GM12878 (cell line): ENCODE data around the gene MEAF6. TPM values are rescaled to one million over a fixed set of nuclear protein-coding genes. Genes with fewer than 3 reads are reported as not detected.

ENCODE experiments used
- CBX5 ChIP-seq: sonication (generic); IDR thresholded peaks from 2 replicates; pipeline ENCODE4 v1.6.1; 2016; ENCODE audit warnings: low read depth, moderate library complexity, mild to moderate bottlenecking, inconsistent platforms
- CHD1 ChIP-seq: IDR thresholded peaks from 2 replicates; pipeline ENCODE4 v1.6.1; 2012; ENCODE audit warnings: low read depth, low read length, improper control_type of control experiment
- EGR1 ChIP-seq, 2 experiments: IDR thresholded peaks; 1 replicate in 1 of 2; 2 replicates in 1 of 2; pipeline ENCODE4 v1.6.1; 2011 to 2012; ENCODE audit warnings: low read depth in 2 of 2, low read length in 2 of 2, borderline replicate concordance in 1 of 2, mild to moderate bottlenecking in 1 of 2, moderate library complexity in 1 of 2
- FOXK2 ChIP-seq: fragments of 450-650 bp; IDR thresholded peaks from 2 replicates; pipeline ENCODE4 v1.6.1; 2017; ENCODE audit warnings: mild to moderate bottlenecking, moderate library complexity
- HDAC6 ChIP-seq: fragments of 200-600 bp; sonication (generic); IDR thresholded peaks from one replicate; pipeline ENCODE4 v1.8.0; 2017; ENCODE audit warnings: antibody characterized with exemption; ENCODE audit not compliant: unreplicated experiment
- JUND ChIP-seq: IDR thresholded peaks from 2 replicates; pipeline ENCODE4 v1.6.1; 2012; ENCODE audit warnings: low read depth, mild to moderate bottlenecking, low read length, improper control_type of control experiment, moderate library complexity
- KAT2A ChIP-seq: conservative IDR thresholded peaks from 2 replicates; pipeline ENCODE4 v1.6.1; 2011; ENCODE audit warnings: low read depth, low read length; ENCODE audit not compliant: control insufficient read depth
- NR2C1 ChIP-seq: fragments of 450-650 bp; IDR thresholded peaks from 2 replicates; pipeline ENCODE4 v1.6.1; 2017; ENCODE audit warnings: antibody characterized with exemption, mild to moderate bottlenecking, moderate library complexity
- PML ChIP-seq: IDR thresholded peaks from 2 replicates; pipeline ENCODE4 v1.6.1; 2012; ENCODE audit warnings: low read length, inconsistent platforms
- RBBP5 ChIP-seq: fragments of 200-600 bp; sonication (generic); conservative IDR thresholded peaks from 2 replicates; pipeline ENCODE4 v1.6.1; 2016
- TCF3 ChIP-seq: IDR thresholded peaks from 2 replicates; pipeline ENCODE4 v1.6.1; 2012; ENCODE audit warnings: low read depth, mild to moderate bottlenecking, low read length, borderline replicate concordance; ENCODE audit not compliant: insufficient read depth
- WRNIP1 ChIP-seq: IDR thresholded peaks from 2 replicates; pipeline ENCODE4 v1.6.1; 2011; ENCODE audit warnings: low read depth, low read length, improper control_type of control experiment, borderline replicate concordance
- ZNF207 ChIP-seq: fragments of 450-650 bp; IDR thresholded peaks from 2 replicates; pipeline ENCODE4 v1.6.1; 2014; ENCODE audit warnings: antibody characterized with exemption, mild to moderate bottlenecking, borderline replicate concordance
- polyA plus RNA-seq, 11 experiments: library from polyadenylated mRNA; depleted of rRNA in 4 of 11; unstranded in 6 of 11; stranded (reverse) in 5 of 11; fragments of >200 nt; fragmentation: Nextera tagmentation in 4 of 11; fragmentation: Illumina TruSeq in 1 of 11; extraction: Ambion mirVana in 4 of 11; extraction: Trizol in 1 of 11; gene quantifications; 1 replicate in 1 of 11; 2 replicates in 10 of 11; pipeline versions ENCODE4 v1.2.1 to v1.2.3, GENCODE V29; 2011 to 2016; ENCODE audit warnings: inconsistent platforms in 2 of 11, missing spikeins in 2 of 11, low read depth in 1 of 11
- total RNA-seq, 4 experiments: library from RNA; depleted of rRNA in 3 of 4; stranded (reverse); fragments of >200 nt in 3 of 4; fragmentation: Illumina TruSeq in 1 of 4; extraction: Trizol in 1 of 4; gene quantifications; 2 replicates each; pipeline versions ENCODE4 v1.2.1 to v1.2.3, GENCODE V29; 2013 to 2021
- TF ChIP-seq, protein P1 (sequence below): IDR thresholded peaks from 2 replicates; pipeline ENCODE4 v1.6.1; 2012; ENCODE audit warnings: improper control_type of control experiment, low read depth, low read length; ENCODE audit not compliant: insufficient replicate concordance
- TF ChIP-seq, protein P2 (sequence below): IDR thresholded peaks from 2 replicates; pipeline ENCODE4 v1.6.1; 2012; ENCODE audit warnings: low read depth, low read length, improper control_type of control experiment
- TF ChIP-seq, protein P3 (sequence below): fragments of 450-650 bp; IDR thresholded peaks from 2 replicates; pipeline ENCODE4 v1.6.1; 2017; ENCODE audit warnings: low read depth, mild to moderate bottlenecking, moderate library complexity
- TF ChIP-seq, protein P4 (sequence below): fragments of 450-650 bp; IDR thresholded peaks from 2 replicates; pipeline ENCODE4 v1.6.1; 2017; ENCODE audit warnings: mild to moderate bottlenecking
- TF ChIP-seq, protein P5 (sequence below): fragments of 450-650 bp; IDR thresholded peaks from 2 replicates; pipeline ENCODE4 v1.6.1; 2014; ENCODE audit warnings: mild to moderate bottlenecking

MEAF6 gene
- total and polyA plus RNA-seq, 10 of the 15 experiments (the other 5 are each of a cell fraction or from before 2014, with no cell fraction given), result 30.8 to 75.0 (median 58.1) TPM

DNA sequence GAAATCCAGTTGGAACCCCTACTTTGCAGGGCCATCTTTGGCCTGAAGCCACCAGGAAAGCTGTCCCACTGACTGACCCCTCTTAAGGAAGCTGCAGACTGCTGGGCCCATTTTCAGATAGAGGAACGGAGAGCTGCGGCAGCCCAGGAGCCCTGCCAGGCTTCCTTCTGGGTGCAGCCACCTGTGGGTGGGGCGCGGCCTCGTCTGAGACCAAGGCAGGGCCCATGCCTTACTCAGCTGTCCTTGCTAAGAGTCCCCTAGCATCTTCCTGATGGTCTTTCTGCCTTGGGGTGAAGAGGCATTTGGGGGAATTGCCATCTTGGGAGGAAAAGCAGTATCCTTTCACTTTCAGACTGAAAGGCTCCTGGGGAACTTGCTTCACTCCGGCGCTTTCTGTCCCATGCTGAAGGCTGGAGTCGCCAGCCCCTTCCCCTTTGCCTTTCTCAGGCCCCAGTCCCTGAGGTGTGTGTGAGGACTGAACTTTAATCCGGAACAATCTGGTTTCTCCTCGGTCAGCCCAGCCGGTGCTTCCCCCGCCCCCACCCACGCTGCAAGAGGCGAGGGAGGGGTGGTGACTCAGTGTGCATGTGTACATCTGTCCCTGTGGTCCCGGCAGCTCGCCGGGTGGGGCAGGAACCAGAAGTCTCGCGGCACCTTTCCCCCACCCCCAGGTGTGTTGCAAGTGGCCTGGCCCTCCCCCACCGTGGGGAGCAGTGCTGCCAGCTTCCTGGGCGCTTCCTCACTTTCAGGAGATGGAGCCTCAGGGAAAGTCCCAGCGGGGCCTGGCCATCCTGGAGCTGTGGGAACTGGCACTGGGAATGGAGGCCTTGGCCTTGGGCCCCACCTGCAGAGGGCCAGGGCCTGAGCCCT lies 35.1 kb downstream of the MEAF6 start (continued):
- TF ChIP-seq, protein P1, sequence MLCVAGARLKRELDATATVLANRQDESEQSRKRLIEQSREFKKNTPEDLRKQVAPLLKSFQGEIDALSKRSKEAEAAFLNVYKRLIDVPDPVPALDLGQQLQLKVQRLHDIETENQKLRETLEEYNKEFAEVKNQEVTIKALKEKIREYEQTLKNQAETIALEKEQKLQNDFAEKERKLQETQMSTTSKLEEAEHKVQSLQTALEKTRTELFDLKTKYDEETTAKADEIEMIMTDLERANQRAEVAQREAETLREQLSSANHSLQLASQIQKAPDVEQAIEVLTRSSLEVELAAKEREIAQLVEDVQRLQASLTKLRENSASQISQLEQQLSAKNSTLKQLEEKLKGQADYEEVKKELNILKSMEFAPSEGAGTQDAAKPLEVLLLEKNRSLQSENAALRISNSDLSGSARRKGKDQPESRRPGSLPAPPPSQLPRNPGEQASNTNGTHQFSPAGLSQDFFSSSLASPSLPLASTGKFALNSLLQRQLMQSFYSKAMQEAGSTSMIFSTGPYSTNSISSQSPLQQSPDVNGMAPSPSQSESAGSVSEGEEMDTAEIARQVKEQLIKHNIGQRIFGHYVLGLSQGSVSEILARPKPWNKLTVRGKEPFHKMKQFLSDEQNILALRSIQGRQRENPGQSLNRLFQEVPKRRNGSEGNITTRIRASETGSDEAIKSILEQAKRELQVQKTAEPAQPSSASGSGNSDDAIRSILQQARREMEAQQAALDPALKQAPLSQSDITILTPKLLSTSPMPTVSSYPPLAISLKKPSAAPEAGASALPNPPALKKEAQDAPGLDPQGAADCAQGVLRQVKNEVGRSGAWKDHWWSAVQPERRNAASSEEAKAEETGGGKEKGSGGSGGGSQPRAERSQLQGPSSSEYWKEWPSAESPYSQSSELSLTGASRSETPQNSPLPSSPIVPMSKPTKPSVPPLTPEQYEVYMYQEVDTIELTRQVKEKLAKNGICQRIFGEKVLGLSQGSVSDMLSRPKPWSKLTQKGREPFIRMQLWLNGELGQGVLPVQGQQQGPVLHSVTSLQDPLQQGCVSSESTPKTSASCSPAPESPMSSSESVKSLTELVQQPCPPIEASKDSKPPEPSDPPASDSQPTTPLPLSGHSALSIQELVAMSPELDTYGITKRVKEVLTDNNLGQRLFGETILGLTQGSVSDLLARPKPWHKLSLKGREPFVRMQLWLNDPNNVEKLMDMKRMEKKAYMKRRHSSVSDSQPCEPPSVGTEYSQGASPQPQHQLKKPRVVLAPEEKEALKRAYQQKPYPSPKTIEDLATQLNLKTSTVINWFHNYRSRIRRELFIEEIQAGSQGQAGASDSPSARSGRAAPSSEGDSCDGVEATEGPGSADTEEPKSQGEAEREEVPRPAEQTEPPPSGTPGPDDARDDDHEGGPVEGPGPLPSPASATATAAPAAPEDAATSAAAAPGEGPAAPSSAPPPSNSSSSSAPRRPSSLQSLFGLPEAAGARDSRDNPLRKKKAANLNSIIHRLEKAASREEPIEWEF, result no peak
- TF ChIP-seq, protein P2, sequence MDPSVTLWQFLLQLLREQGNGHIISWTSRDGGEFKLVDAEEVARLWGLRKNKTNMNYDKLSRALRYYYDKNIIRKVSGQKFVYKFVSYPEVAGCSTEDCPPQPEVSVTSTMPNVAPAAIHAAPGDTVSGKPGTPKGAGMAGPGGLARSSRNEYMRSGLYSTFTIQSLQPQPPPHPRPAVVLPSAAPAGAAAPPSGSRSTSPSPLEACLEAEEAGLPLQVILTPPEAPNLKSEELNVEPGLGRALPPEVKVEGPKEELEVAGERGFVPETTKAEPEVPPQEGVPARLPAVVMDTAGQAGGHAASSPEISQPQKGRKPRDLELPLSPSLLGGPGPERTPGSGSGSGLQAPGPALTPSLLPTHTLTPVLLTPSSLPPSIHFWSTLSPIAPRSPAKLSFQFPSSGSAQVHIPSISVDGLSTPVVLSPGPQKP, result 0 out of 2 replicates have a peak, but pooled peaks have one; percentile 35
- TF ChIP-seq ZNF207 (no peak; the same call in 1 of the 2 replicates), RBBP5 (no peak), JUND (peak; percentile 46; the same call in 1 of the 2 replicates), PML (no peak), TCF3 (peak; percentile 90), FOXK2 (peak; percentile 86), CBX5 (no peak), HDAC6 (no peak), KAT2A (no peak), CHD1 (peak; percentile 88; the same call in 1 of the 2 replicates), WRNIP1 (peak; percentile 95; the same call in 1 of the 2 replicates), EGR1 (IDR thresholded peaks at IDR 0.05; ENCODE audit: borderline replicate concordance in 1 of 2, low read depth in 2 of 2, low read length in 2 of 2) (peak; percentile 62 to 98), NR2C1 (peak; percentile 65)
- TF ChIP-seq, protein P3, sequence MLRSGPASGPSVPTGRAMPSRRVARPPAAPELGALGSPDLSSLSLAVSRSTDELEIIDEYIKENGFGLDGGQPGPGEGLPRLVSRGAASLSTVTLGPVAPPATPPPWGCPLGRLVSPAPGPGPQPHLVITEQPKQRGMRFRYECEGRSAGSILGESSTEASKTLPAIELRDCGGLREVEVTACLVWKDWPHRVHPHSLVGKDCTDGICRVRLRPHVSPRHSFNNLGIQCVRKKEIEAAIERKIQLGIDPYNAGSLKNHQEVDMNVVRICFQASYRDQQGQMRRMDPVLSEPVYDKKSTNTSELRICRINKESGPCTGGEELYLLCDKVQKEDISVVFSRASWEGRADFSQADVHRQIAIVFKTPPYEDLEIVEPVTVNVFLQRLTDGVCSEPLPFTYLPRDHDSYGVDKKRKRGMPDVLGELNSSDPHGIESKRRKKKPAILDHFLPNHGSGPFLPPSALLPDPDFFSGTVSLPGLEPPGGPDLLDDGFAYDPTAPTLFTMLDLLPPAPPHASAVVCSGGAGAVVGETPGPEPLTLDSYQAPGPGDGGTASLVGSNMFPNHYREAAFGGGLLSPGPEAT, result no peak; the same call in 1 of the 2 replicates
- TF ChIP-seq, protein P4, sequence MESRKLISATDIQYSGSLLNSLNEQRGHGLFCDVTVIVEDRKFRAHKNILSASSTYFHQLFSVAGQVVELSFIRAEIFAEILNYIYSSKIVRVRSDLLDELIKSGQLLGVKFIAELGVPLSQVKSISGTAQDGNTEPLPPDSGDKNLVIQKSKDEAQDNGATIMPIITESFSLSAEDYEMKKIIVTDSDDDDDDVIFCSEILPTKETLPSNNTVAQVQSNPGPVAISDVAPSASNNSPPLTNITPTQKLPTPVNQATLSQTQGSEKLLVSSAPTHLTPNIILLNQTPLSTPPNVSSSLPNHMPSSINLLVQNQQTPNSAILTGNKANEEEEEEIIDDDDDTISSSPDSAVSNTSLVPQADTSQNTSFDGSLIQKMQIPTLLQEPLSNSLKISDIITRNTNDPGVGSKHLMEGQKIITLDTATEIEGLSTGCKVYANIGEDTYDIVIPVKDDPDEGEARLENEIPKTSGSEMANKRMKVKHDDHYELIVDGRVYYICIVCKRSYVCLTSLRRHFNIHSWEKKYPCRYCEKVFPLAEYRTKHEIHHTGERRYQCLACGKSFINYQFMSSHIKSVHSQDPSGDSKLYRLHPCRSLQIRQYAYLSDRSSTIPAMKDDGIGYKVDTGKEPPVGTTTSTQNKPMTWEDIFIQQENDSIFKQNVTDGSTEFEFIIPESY, result no peak
- TF ChIP-seq, protein P5, sequence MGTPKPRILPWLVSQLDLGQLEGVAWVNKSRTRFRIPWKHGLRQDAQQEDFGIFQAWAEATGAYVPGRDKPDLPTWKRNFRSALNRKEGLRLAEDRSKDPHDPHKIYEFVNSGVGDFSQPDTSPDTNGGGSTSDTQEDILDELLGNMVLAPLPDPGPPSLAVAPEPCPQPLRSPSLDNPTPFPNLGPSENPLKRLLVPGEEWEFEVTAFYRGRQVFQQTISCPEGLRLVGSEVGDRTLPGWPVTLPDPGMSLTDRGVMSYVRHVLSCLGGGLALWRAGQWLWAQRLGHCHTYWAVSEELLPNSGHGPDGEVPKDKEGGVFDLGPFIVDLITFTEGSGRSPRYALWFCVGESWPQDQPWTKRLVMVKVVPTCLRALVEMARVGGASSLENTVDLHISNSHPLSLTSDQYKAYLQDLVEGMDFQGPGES, result no peak
